Chondrocyte (in vitro differentiated cells): ENCODE data around the gene POFUT1. TPM values are rescaled to one million over a fixed set of nuclear protein-coding genes. Genes with fewer than 3 reads are reported as not detected.

Source experiments
- DNase-seq: peaks from one replicate; pipeline ENCODE4 v3.0.0; 2021; ENCODE audit warnings: mixed read lengths, low spot score
- H3K27ac Mint-ChIP-seq: one replicate; pipeline ENCODE4 v1.8.0; 2021; ENCODE audit warnings: mild to moderate bottlenecking, moderate library complexity, mixed read lengths; ENCODE audit not compliant: unreplicated experiment
- H3K27me3 Mint-ChIP-seq: 2 replicates; pipeline ENCODE4 v1.8.0; 2021; ENCODE audit warnings: low read depth, mixed read lengths
- H3K36me3 Mint-ChIP-seq: 2 replicates; pipeline ENCODE4 v1.8.0; 2021; ENCODE audit warnings: low read depth, mixed read lengths
- H3K4me1 Mint-ChIP-seq: 2 replicates; pipeline ENCODE4 v1.8.0; 2021; ENCODE audit warnings: low read depth, mild to moderate bottlenecking, mixed read lengths
- H3K4me3 Mint-ChIP-seq: one replicate; pipeline ENCODE4 v1.8.0; 2021; ENCODE audit warnings: mild to moderate bottlenecking, moderate library complexity, mixed read lengths; ENCODE audit not compliant: unreplicated experiment
- H3K9me3 Mint-ChIP-seq: 2 replicates; pipeline ENCODE4 v1.8.0; 2021; ENCODE audit warnings: low read depth, mixed read lengths
- total RNA-seq: library from RNA; stranded (reverse); gene quantifications from 3 replicates; pipeline ENCODE4 v1.2.1, GENCODE V29; 2021
- TF ChIP-seq, protein P1 (sequence below): fragments of 200-600 bp; sonication (generic); IDR thresholded peaks from 2 replicates; pipeline ENCODE4 v1.5.0; 2021; ENCODE audit warnings: antibody characterized with exemption, mild to moderate bottlenecking, moderate library complexity

POFUT1 gene
- total RNA-seq, 1 donor from 2014 or later, result 68.3 TPM

DNA sequence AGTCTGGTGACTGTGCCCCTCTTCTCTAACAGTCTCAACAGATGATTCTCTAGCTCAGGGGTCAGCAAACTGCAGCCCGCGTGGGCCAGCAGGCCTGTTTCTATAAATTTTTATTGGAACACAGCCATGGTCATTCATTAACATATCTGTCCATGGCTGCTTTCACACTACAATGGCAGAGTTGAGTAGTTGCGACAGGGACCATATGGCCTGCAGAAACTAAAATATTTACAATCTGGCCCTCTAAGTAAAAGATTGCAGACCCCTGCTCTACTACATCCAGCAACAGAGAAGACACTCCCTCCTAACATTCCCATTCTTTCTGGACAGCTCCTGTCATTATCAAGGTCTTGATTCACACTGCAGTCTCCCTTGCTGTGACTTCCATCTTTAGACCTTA, 45.3 kb upstream of the POFUT1 start:
- Mint-ChIP-seq H3K36me3 (peaks cover 74% of the 10 kb centered on the region), H3K9me3 (no peaks in the 10 kb centered on the region), H3K27me3 (no peaks in the 10 kb centered on the region)

DNA sequence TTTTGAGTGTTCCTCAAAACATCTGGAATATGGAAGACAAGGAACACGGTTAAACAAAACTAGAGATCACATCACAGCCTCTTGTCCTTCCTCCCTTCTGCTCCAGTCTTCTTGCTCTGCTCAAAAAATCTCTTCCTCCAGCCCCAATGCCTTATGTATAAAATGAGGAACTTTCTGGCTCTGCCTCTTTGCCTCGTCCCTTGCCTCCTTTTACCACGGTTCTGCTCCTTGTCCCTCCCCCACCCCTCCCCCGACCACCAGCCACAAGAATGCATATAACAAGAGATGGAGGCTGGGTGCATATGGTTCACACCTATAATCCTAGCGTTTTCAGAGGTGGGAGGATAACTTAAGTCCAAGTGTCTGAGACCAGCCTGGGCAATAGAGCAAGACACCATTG, 43.7 kb upstream of the POFUT1 start:
- peaks cover 62% of the 10 kb centered on the region for H3K36me3 Mint-ChIP-seq
- H3K27me3 Mint-ChIP-seq, result no peaks in the 10 kb centered on the region

More for the DNA sequence above, 45.3 kb upstream of the POFUT1 start:
- peak overlapping the region; percentile 18 for H3K27ac Mint-ChIP-seq
- TF ChIP-seq, protein P1, sequence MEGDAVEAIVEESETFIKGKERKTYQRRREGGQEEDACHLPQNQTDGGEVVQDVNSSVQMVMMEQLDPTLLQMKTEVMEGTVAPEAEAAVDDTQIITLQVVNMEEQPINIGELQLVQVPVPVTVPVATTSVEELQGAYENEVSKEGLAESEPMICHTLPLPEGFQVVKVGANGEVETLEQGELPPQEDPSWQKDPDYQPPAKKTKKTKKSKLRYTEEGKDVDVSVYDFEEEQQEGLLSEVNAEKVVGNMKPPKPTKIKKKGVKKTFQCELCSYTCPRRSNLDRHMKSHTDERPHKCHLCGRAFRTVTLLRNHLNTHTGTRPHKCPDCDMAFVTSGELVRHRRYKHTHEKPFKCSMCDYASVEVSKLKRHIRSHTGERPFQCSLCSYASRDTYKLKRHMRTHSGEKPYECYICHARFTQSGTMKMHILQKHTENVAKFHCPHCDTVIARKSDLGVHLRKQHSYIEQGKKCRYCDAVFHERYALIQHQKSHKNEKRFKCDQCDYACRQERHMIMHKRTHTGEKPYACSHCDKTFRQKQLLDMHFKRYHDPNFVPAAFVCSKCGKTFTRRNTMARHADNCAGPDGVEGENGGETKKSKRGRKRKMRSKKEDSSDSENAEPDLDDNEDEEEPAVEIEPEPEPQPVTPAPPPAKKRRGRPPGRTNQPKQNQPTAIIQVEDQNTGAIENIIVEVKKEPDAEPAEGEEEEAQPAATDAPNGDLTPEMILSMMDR, result no peak
- peak; percentile 6 for DNase-seq
- no peaks in the 10 kb centered on the region for H3K4me1 Mint-ChIP-seq
- H3K4me3 Mint-ChIP-seq, result no peak overlapping the region

DNA sequence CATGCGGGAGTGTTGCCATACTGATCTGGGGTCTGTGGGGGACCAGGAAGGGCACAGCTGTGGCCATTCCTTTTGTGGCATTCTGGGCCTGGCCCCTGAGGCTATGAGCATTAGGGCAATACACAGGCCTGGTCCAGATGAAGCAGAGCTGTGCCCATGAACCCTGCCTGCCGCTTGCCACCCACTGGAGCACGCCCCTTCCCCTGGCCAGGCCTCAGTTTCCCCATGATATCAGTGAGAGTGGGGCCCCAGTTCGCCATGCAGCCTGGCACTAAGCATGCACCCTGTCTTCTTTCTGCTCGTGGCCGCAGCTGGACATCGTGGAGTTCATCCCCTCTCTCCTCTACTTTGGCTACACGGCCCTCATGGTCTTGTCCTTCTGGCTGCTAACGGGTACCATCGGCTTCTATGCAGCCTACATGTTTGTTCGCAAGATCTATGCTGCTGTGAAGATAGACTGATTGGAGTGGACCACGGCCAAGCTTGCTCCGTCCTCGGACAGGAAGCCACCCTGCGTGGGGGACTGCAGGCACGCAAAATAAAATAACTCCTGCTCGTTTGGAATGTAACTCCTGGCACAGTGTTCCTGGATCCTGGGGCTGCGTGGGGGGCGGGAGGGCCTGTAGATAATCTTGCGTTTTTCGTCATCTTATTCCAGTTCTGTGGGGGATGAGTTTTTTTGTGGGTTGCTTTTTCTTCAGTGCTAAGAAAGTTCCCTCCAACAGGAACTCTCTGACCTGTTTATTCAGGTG, 42.5 kb upstream of the POFUT1 start:
- peak; percentile 64 for DNase-seq
- no peaks in the 10 kb centered on the region for H3K27me3 Mint-ChIP-seq
- H3K36me3 Mint-ChIP-seq, result peaks cover 55% of the 10 kb centered on the region
- peak overlapping the region; percentile 45 for H3K27ac Mint-ChIP-seq
- TF ChIP-seq, protein P1, result no peak
- no peak overlapping the region for H3K4me3 Mint-ChIP-seq
- no peaks in the 10 kb centered on the region for H3K9me3 Mint-ChIP-seq
- no peaks in the 10 kb centered on the region for H3K4me1 Mint-ChIP-seq

More for the DNA sequence above, 43.7 kb upstream of the POFUT1 start:
- TF ChIP-seq, protein P1, result no peak
- Mint-ChIP-seq H3K9me3 (no peaks in the 10 kb centered on the region), H3K27ac (no peak overlapping the region), H3K4me1 (no peaks in the 10 kb centered on the region), H3K4me3 (no peak overlapping the region)
- no peak for DNase-seq

DNA sequence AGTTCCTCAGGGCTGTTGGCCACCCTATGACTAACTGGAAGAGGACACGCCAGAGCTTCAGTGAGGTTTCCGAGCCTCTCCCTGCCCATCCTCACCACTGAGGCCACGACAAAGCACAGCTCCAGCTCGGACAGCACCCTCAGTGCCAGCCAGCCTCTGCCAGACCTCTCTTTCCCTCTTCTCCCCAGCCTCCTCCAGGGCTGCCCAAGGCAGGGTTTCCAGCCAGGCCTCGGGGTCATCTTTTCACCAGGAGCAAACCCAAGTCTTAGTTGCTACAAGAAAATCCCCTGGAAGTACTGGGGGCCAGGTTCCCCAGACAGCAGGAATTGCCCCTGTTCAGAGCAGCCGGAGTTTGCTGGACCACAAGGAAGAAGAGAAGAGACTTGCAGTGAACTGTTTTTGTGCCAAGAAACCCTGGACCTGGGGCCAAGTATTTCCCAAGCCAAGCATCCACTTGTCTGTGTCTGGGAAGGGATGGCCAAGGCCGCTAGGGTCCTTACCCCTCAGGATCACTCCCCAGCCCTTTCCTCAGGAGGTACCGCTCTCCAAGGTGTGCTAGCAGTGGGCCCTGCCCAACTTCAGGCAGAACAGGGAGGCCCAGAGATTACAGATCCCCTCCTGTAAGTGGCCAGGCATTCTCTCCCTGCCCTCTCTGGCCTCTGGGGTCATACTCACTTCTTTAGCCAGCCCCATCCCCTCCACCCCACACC, 41.7 kb upstream of the POFUT1 start:
- Mint-ChIP-seq H3K27ac (no peak overlapping the region), H3K4me1 (no peaks in the 10 kb centered on the region), H3K27me3 (no peaks in the 10 kb centered on the region), H3K9me3 (no peaks in the 10 kb centered on the region), H3K4me3 (no peak overlapping the region), H3K36me3 (peaks cover 49% of the 10 kb centered on the region)
- DNase-seq, result peak; percentile 44
- TF ChIP-seq, protein P1, result no peak

DNA sequence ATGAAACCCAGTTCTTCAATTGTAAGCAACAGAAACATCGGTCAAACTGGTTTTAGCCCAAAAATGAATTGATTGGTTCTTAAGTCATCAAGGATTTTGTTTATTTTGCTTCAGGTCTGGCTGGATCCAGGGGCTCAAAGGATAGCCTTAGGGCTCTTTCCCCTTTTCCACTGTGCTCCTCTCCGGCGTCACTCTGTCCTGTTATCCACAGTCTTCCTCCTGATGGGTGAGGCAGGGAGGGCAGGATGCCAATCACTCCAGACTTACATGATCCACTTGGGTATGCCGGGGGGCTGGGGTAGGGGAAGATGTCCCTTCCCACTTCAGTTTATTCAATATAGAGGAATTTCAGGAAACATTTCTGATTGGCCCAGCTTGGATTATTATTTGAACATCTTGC, 40.1 kb upstream of the POFUT1 start:
- TF ChIP-seq, protein P1, result no peak
- Mint-ChIP-seq H3K36me3 (peaks cover 34% of the 10 kb centered on the region), H3K27me3 (no peaks in the 10 kb centered on the region)

More for the DNA sequence above, 40.1 kb upstream of the POFUT1 start:
- H3K27ac Mint-ChIP-seq, result no peak overlapping the region
- H3K4me3 Mint-ChIP-seq, result no peak overlapping the region
- DNase-seq, result peak; percentile 48
- H3K9me3 Mint-ChIP-seq, result no peaks in the 10 kb centered on the region
- H3K4me1 Mint-ChIP-seq, result no peaks in the 10 kb centered on the region
